ENCODE data around the gene ICA1L.

DNA sequence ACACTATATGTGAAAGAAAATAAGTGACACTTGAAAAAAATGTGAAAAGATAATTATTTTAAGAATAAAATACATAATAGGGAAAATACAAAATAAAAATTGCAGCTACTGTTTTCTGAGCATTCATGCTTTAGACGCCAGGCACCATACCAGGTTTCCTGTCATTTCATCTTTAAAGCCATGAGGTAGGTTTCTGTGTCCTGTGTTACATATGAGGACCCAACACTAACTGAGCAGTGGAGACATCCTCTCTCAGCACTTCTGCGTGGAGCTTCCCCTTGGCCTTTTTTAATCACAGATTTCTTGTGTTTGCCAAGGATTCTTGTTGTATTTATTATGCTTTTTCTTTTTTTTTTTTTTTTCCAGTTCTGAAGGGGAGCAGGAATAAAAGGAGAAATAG, 119.5 kb downstream of the ICA1L start:
- TF ChIP-seq, protein P1, sequence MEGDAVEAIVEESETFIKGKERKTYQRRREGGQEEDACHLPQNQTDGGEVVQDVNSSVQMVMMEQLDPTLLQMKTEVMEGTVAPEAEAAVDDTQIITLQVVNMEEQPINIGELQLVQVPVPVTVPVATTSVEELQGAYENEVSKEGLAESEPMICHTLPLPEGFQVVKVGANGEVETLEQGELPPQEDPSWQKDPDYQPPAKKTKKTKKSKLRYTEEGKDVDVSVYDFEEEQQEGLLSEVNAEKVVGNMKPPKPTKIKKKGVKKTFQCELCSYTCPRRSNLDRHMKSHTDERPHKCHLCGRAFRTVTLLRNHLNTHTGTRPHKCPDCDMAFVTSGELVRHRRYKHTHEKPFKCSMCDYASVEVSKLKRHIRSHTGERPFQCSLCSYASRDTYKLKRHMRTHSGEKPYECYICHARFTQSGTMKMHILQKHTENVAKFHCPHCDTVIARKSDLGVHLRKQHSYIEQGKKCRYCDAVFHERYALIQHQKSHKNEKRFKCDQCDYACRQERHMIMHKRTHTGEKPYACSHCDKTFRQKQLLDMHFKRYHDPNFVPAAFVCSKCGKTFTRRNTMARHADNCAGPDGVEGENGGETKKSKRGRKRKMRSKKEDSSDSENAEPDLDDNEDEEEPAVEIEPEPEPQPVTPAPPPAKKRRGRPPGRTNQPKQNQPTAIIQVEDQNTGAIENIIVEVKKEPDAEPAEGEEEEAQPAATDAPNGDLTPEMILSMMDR (IDR thresholded peaks at IDR 0.05; ENCODE audit: poor library complexity), result no peak
- TF ChIP-seq EZH2phosphoT487 (IDR thresholded peaks at IDR 0.05; ENCODE audit: low read depth, severe bottlenecking, unreplicated experiment), result no peak
